IPS DF 6.9 (cell line): ENCODE results near the gene MIEF1.

Experiments used
- DNase-seq: peaks from one replicate; pipeline ENCODE4 v3.0.0-alpha.2; 2013; ENCODE audit warnings: low read depth, low spot score
- H3K27ac ChIP-seq: one replicate; pipeline ENCODE4 v1.5.1; 2013; ENCODE audit warnings: low read length, control low read depth
- H3K27me3 ChIP-seq: 2 replicates; pipeline ENCODE4 v1.6.1; 2013; ENCODE audit warnings: mild to moderate bottlenecking, low read length; ENCODE audit not compliant: control insufficient read depth, insufficient read depth
- H3K36me3 ChIP-seq: 2 replicates; pipeline ENCODE4 v1.6.1; 2013; ENCODE audit warnings: low read length; ENCODE audit not compliant: control insufficient read depth, insufficient read depth
- H3K4me1 ChIP-seq: 2 replicates; pipeline ENCODE4 v1.6.1; 2013; ENCODE audit warnings: low read length; ENCODE audit not compliant: control insufficient read depth, insufficient read depth
- H3K4me3 ChIP-seq: 2 replicates; pipeline ENCODE4 v1.5.1; 2013; ENCODE audit warnings: mild to moderate bottlenecking, low read length
- H3K9me3 ChIP-seq: 2 replicates; pipeline ENCODE4 v1.6.1; 2013; ENCODE audit warnings: low read length, inconsistent platforms; ENCODE audit not compliant: control insufficient read depth, insufficient read depth
- WGBS: extraction: QIAGEN DNeasy Blood & Tissue Kit; methylation state at CpG from one replicate; pipeline ENCODE4 v1.1.7; 2013; ENCODE audit warnings: mixed read lengths, missing lambda C conversion rate; ENCODE audit not compliant: insufficient read length, insufficient coverage; 5-methylcytosine and 5-hydroxymethylcytosine counted together

The MIEF1 gene

GRCh38 chr22:39502109-39502788 lies at the start of gene MIEF1:
Gene MIEF1, plus strand, starts transcription at chr22:39502290. Its CDS starts 9,005 bp downstream, at chr22:39511295.
- Histone ChIP-seq H3K27ac (no peak within 1 kb of the TSS), H3K4me3 (peak within 1 kb of the TSS; percentile 49), H3K27me3 (peaks cover 2% of the 10 kb centered on the region; the same call in 1 of the 2 replicates), H3K9me3 (no peaks in the 10 kb centered on the region), H3K36me3 (peaks cover 17% of the 10 kb centered on the region), H3K4me1 (peaks cover 2% of the 10 kb centered on the region; the same call in 1 of the 2 replicates)
- DNase-seq = peak; percentile 92
- WGBS = no CpG with 5 or more reads among the region's 58 CpGs

GRCh38 chr22:39452740-39453040 lies 49.4 kb upstream of the MIEF1 start:
- Histone ChIP-seq H3K36me3 (no peaks in the 10 kb centered on the region), H3K27ac (no peak overlapping the region), H3K27me3 (peaks cover 2% of the 10 kb centered on the region; the same call in 1 of the 2 replicates), H3K4me3 (no peak overlapping the region), H3K9me3 (no peaks in the 10 kb centered on the region), H3K4me1 (peaks cover 8% of the 10 kb centered on the region; the same call in 1 of the 2 replicates)
- no CpG with 5 or more reads among the region's 6 CpGs for WGBS
- no peak for DNase-seq

- no CpG with 5 or more reads among the region's 9 CpGs for WGBS
- Histone ChIP-seq H3K9me3 (no peaks in the 10 kb centered on the region), H3K27me3 (peaks cover 5% of the 10 kb centered on the region; the same call in 1 of the 2 replicates), H3K27ac (no peak overlapping the region), H3K36me3 (no peaks in the 10 kb centered on the region), H3K4me3 (no peak overlapping the region), H3K4me1 (peaks cover 10% of the 10 kb centered on the region; the same call in 1 of the 2 replicates)
- DNase-seq = no peak
Observed at GRCh38 chr22:39453765-39454378, 48.2 kb upstream of the MIEF1 start.

- Histone ChIP-seq H3K4me3 (no peak overlapping the region), H3K9me3 (no peaks in the 10 kb centered on the region), H3K27me3 (peaks cover 5% of the 10 kb centered on the region; the same call in 1 of the 2 replicates), H3K36me3 (no peaks in the 10 kb centered on the region), H3K27ac (no peak overlapping the region), H3K4me1 (peaks cover 10% of the 10 kb centered on the region; the same call in 1 of the 2 replicates)
- no peak for DNase-seq
- no CpG with 5 or more reads among the region's 7 CpGs for WGBS
Observed at GRCh38 chr22:39454385-39454871, 47.7 kb upstream of the MIEF1 start.

- H3K4me3 ChIP-seq = peak within 1 kb of the TSS; percentile 74; the same call in 1 of the 2 replicates
- H3K27me3 ChIP-seq = peaks cover 5% of the 10 kb centered on the region; the same call in 1 of the 2 replicates
- H3K36me3 ChIP-seq = no peaks in the 10 kb centered on the region
- H3K9me3 ChIP-seq = no peaks in the 10 kb centered on the region
- H3K27ac ChIP-seq = no peak within 1 kb of the TSS
- peaks cover 10% of the 10 kb centered on the region; the same call in 1 of the 2 replicates for H3K4me1 ChIP-seq
- WGBS = no CpG with 5 or more reads among the region's 80 CpGs
- DNase-seq = no peak
Observed at GRCh38 chr22:39456522-39457197, 45.4 kb upstream of the MIEF1 start, which contains the start of gene MGAT3. Gene MGAT3, plus strand, starts transcription at chr22:39457012. Its CDS starts 30,336 bp downstream, at chr22:39487348.

GRCh38 chr22:39457198-39457555 lies 44.9 kb upstream of the MIEF1 start:
- Histone ChIP-seq H3K9me3 (no peaks in the 10 kb centered on the region), H3K4me3 (peak overlapping the region; percentile 74; the same call in 1 of the 2 replicates), H3K36me3 (no peaks in the 10 kb centered on the region), H3K27ac (no peak overlapping the region), H3K27me3 (peaks cover 5% of the 10 kb centered on the region; the same call in 1 of the 2 replicates), H3K4me1 (peaks cover 12% of the 10 kb centered on the region; the same call in 1 of the 2 replicates)
- no peak for DNase-seq
- no CpG with 5 or more reads among the region's 63 CpGs for WGBS

GRCh38 chr22:39457556-39458443 lies 44.3 kb upstream of the MIEF1 start:
- no peaks in the 10 kb centered on the region for H3K36me3 ChIP-seq
- H3K9me3 ChIP-seq = no peaks in the 10 kb centered on the region
- peaks cover 12% of the 10 kb centered on the region; the same call in 1 of the 2 replicates for H3K4me1 ChIP-seq
- H3K4me3 ChIP-seq = peak overlapping the region; percentile 74; the same call in 1 of the 2 replicates
- H3K27me3 ChIP-seq = peaks cover 5% of the 10 kb centered on the region; the same call in 1 of the 2 replicates
- H3K27ac ChIP-seq = no peak overlapping the region
- no peak for DNase-seq
- no CpG with 5 or more reads among the region's 83 CpGs for WGBS

- Histone ChIP-seq H3K4me3 (peak overlapping the region; percentile 74; the same call in 1 of the 2 replicates), H3K27ac (no peak overlapping the region)
- WGBS = no CpG with 5 or more reads among the region's 10 CpGs
Observed at GRCh38 chr22:39458444-39459083, 43.5 kb upstream of the MIEF1 start.

GRCh38 chr22:39459681-39460080 lies 42.4 kb upstream of the MIEF1 start:
- Histone ChIP-seq H3K4me1 (peaks cover 6% of the 10 kb centered on the region; the same call in 1 of the 2 replicates), H3K4me3 (no peak overlapping the region), H3K27me3 (peaks cover 5% of the 10 kb centered on the region; the same call in 1 of the 2 replicates), H3K36me3 (no peaks in the 10 kb centered on the region), H3K9me3 (no peaks in the 10 kb centered on the region), H3K27ac (no peak overlapping the region)
- DNase-seq = no peak
- no CpG with 5 or more reads among the region's 11 CpGs for WGBS

More at GRCh38 chr22:39458444-39459083, 43.5 kb upstream of the MIEF1 start:
- DNase-seq = no peak
- peaks cover 5% of the 10 kb centered on the region; the same call in 1 of the 2 replicates for H3K27me3 ChIP-seq
- H3K9me3 ChIP-seq = no peaks in the 10 kb centered on the region
- peaks cover 12% of the 10 kb centered on the region; the same call in 1 of the 2 replicates for H3K4me1 ChIP-seq
- H3K36me3 ChIP-seq = no peaks in the 10 kb centered on the region
